Measurements from ENCODE around the gene PLXNA1.

The PLXNA1 gene

DNA sequence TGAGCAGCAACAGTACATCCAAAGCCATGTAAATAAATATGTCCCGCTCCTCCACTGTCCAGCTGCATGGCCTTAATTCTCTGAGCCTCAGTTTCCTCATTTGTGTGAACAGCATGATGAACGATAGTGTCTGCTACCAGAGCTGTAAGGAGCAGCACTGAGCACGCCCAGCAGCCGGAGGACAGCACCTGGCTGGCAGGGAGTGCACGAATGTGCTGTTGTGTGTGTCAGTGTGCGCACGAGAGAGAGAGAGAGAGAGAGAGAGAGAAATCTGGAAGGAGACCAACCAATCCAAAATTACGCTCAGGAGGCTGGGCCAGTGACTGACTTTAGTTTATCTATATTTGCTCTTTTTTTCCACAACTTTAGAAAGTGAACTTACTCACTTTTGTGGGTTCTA lies 26.6 kb upstream of the PLXNA1 start:
- no peak for DNase-seq (ENCODE audit: low read depth, low spot score)
- CTCF ChIA-PET, result interaction anchor here (0.9 to 1.4 kb wide), 2 partner anchors 26 to 204 kb away, joined by 3 to 10 read pairs; partner anchors contain the start of gene PLXNA1
- TF ChIP-seq, protein P1, sequence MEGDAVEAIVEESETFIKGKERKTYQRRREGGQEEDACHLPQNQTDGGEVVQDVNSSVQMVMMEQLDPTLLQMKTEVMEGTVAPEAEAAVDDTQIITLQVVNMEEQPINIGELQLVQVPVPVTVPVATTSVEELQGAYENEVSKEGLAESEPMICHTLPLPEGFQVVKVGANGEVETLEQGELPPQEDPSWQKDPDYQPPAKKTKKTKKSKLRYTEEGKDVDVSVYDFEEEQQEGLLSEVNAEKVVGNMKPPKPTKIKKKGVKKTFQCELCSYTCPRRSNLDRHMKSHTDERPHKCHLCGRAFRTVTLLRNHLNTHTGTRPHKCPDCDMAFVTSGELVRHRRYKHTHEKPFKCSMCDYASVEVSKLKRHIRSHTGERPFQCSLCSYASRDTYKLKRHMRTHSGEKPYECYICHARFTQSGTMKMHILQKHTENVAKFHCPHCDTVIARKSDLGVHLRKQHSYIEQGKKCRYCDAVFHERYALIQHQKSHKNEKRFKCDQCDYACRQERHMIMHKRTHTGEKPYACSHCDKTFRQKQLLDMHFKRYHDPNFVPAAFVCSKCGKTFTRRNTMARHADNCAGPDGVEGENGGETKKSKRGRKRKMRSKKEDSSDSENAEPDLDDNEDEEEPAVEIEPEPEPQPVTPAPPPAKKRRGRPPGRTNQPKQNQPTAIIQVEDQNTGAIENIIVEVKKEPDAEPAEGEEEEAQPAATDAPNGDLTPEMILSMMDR (IDR thresholded peaks at IDR 0.05; ENCODE audit: insufficient read depth, low read length, missing control alignments), result no peak
- POLR2A ChIA-PET, result no interaction called here
- H3K4me3 ChIP-seq (ENCODE audit: low read depth, low read length), result no peak overlapping the region

DNA sequence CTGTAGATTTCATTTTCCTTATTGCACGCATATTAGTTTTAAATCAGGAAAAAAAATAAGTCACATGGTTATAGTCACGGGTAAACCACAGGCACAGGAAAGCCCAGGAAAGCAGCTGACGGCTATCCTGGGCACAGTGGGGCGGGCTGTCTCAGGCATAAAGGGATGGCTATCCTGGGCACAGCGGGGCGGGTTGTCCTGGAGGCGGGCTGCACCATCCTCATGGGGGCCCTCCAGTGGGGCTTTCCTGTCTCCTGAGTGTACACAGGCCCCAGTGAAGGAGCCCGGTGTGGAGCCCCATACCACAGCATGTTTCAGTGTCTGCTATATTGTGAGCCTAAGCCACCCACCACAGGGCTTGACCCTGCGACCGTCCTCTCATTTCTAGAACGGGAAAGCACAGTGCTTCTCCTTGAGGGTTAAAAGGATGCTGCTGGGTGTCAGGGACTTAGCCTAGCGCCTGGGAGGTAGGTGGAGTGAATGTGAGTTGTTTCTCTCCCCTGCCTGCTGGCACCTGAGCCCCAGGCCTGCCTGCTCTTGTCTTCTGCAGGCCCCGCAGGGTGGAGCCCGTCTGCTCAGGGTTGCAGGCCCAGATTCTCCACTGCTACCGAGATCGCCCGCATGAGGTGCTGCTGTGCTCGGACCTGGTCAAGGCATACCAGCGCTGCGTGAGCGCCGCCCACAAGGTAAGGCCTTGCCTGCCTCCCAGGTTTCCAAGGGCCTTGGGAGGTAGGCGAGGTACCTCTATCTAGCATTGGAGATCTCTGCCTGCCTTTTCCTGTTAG lies 25.9 kb upstream of the PLXNA1 start:
- CTCF ChIA-PET, result interaction anchor here (1.4 kb wide), 1 partner anchor 26 kb away, joined by 10 read pairs; the partner anchor contains the start of gene PLXNA1
- no peak overlapping the region for H3K4me3 ChIP-seq (ENCODE audit: low read depth, low read length)
- TF ChIP-seq, protein P1 (IDR thresholded peaks at IDR 0.05; ENCODE audit: insufficient read depth, low read length, missing control alignments), result no peak
- no peak for DNase-seq (ENCODE audit: low read depth, low spot score)
- POLR2A ChIA-PET, result no interaction called here

DNA sequence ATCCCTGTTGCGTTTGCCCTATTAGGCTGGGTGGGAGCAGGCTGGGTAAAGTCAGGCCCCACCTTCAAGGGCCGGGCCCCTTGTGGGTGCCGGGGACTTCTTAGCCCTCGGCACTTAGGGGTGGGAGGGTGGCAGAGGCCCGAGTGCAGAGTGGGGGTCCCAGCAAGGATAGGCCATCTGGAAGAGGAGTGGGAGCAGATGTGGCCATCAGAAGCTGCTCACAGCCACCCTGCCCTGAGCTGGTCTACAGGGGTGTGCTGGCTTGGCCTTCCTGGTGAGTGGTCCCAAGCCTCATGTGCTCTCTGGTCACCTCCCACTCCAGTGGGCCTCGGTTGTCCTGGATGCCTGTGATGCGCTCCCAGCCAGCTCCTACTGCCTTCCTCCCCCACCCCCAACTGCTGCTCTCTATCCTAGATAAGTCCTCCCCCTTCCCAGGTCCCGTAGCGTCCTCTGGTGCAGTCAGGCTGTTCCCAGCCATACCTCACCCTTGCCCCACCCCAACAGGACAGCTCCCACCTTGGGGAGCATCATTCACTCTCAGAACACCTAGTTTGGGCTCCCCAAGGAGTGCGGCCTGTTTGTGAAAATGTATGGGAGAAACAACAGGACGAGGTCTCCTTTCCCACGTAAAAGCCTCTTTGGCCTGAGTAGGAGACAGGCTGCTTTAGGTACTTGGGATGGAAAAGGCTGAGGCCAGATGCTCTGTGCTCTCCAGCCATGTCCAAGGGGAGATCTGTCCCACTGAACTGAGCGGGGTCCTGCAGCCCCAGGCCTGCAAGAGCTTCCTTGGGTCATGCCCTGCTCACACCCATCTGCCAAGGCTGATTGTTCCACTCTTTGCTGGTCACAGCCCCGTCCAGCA lies 24.9 kb upstream of the PLXNA1 start:
- TF ChIP-seq, protein P1 (IDR thresholded peaks at IDR 0.05; ENCODE audit: insufficient read depth, low read length, missing control alignments), result no peak
- POLR2A ChIA-PET, result interaction anchor here (0.9 kb wide), 1 partner anchor 12 kb away, joined by 3 read pairs; no protein-coding TSS in a partner anchor
- no peak for DNase-seq (ENCODE audit: low read depth, low spot score)
- H3K4me3 ChIP-seq (ENCODE audit: low read depth, low read length), result no peak overlapping the region
- CTCF ChIA-PET, result no interaction called here

- ChIA-PET POLR2A (interaction anchor here (0.9 kb wide), 1 partner anchor 11 kb away, joined by 3 read pairs; no protein-coding TSS in a partner anchor), CTCF (no interaction called here)
- no peak overlapping the region for H3K4me3 ChIP-seq (ENCODE audit: low read depth, low read length)
- DNase-seq (ENCODE audit: low read depth, low spot score), result no peak
- TF ChIP-seq, protein P1 (IDR thresholded peaks at IDR 0.05; ENCODE audit: insufficient read depth, low read length, missing control alignments), result no peak
Measured at GRCh38 chr3:126958638-126959085, 24.3 kb upstream of the PLXNA1 start.

- DNase-seq (ENCODE audit: low read depth, low spot score), result no peak
- TF ChIP-seq, protein P1 (IDR thresholded peaks at IDR 0.05; ENCODE audit: insufficient read depth, low read length, missing control alignments), result no peak
- H3K4me3 ChIP-seq (ENCODE audit: low read depth, low read length), result no peak overlapping the region
- ChIA-PET CTCF (interaction anchor here (1.2 to 1.4 kb wide), 2 partner anchors 9 to 207 kb away, joined by 4 to 19 read pairs; no protein-coding TSS in a partner anchor), POLR2A (no interaction called here)
Measured at GRCh38 chr3:126959136-126959920, 23.6 kb upstream of the PLXNA1 start.
